Mammary epithelial cell (primary cell): ENCODE measurements around the gene TCERG1L.

Experiments used
- CTCF ChIP-seq, 2 donors: IDR thresholded peaks in 1 of 2; conservative IDR thresholded peaks in 1 of 2; 2 replicates each; pipeline ENCODE4 v1.5.1; 2011 to 2012; ENCODE audit warnings: inconsistent platforms in 2 of 2, low read length in 2 of 2, mild to moderate bottlenecking in 2 of 2, control low read depth in 1 of 2, low read depth in 1 of 2; ENCODE audit not compliant: insufficient read depth in 1 of 2; ENCODE audit errors: extremely low read depth in 1 of 2
- EZH2 ChIP-seq: IDR thresholded peaks from 2 replicates; pipeline ENCODE4 v1.6.1; 2012; ENCODE audit warnings: low read length, inconsistent platforms, borderline replicate concordance

DNA sequence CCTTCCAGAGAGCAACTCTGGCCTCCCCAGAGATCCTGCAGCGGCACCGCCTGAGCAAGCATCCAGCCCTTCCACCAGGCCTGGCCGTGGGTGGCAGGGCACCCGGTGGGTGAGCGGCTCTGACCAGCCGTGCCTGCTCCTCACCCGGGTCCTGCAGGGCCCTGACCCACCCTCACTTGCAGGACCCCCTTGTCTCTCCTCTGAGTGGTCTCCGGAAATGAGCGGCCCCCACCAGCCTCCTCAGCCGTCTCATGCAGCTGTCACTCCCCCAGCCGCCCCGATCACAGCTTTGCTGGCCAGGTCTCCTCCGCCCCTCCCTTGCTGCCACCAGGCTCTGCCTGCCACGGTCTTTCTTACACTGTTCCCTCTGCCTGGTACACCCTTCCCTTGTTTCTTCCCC is 218.2 kb downstream of the TCERG1L start:
- TF ChIP-seq CTCF (conservative IDR thresholded peaks at IDR 0.05 in 1 of 2, IDR thresholded peaks at IDR 0.05 in 1 of 2; ENCODE audit: extremely low read depth in 1 of 2, insufficient read depth in 1 of 2, low read depth in 1 of 2, low read length in 2 of 2) (no peak), EZH2 (no peak)
